Activated naive CD4-positive, alpha-beta T cell treated with anti-CD3 and anti-CD28 coated beads, Interleukin-2, amount 10 ng/mL, durations not matched to agents 7 days and 5 days (primary cell): Measurements from ENCODE around the gene XXYLT1.

Experiments
- CTCF ChIA-PET: fragments of 350-600 bp; sonication (Branson Sonifier 250); formaldehyde crosslinking; loops from one replicate; lab custom pipeline; 2021; ENCODE audit warnings: antibody characterized with exemption; lab: Charles Lee
- DNase-seq: peaks from one replicate; pipeline ENCODE4 v3.0.0-alpha.2; 2020
- H3K27ac Mint-ChIP-seq: one replicate; pipeline ENCODE4 v1.8.0; 2021; ENCODE audit warnings: mild to moderate bottlenecking, moderate library complexity, mixed read lengths
- H3K27me3 Mint-ChIP-seq: one replicate; pipeline ENCODE4 v1.8.0; 2021; ENCODE audit warnings: mild to moderate bottlenecking, mixed read lengths
- H3K36me3 Mint-ChIP-seq: one replicate; pipeline ENCODE4 v1.8.0; 2021; ENCODE audit warnings: mixed read lengths
- H3K4me1 Mint-ChIP-seq: one replicate; pipeline ENCODE4 v1.8.0; 2021; ENCODE audit warnings: mixed read lengths
- H3K4me3 Mint-ChIP-seq: one replicate; pipeline ENCODE4 v1.8.0; 2021; ENCODE audit warnings: mild to moderate bottlenecking, moderate library complexity, mixed read lengths
- H3K9me3 Mint-ChIP-seq: one replicate; pipeline ENCODE4 v1.8.0; 2021; ENCODE audit warnings: mixed read lengths

Gene XXYLT1

GRCh38 chr3:195145579-195145978 lies 125.4 kb downstream of the XXYLT1 start:
- H3K36me3 Mint-ChIP-seq, result peaks cover 2% of the 10 kb centered on the region
- peaks cover 6% of the 10 kb centered on the region for H3K27me3 Mint-ChIP-seq
- H3K4me3 Mint-ChIP-seq, result no peak overlapping the region
- no peak for DNase-seq
- no peak overlapping the region for H3K27ac Mint-ChIP-seq
- peaks cover 26% of the 10 kb centered on the region for H3K4me1 Mint-ChIP-seq
- H3K9me3 Mint-ChIP-seq, result peaks cover 18% of the 10 kb centered on the region
- CTCF ChIA-PET, result interaction anchor here (1.0 kb wide), 1 partner anchor 14 kb away, joined by 3 read pairs; no protein-coding TSS in a partner anchor

GRCh38 chr3:195143221-195143620 lies 127.7 kb downstream of the XXYLT1 start:
- Mint-ChIP-seq H3K4me1 (peaks cover 15% of the 10 kb centered on the region), H3K27me3 (no peaks in the 10 kb centered on the region), H3K27ac (no peak overlapping the region), H3K36me3 (peaks cover 4% of the 10 kb centered on the region), H3K4me3 (no peak overlapping the region), H3K9me3 (peaks cover 23% of the 10 kb centered on the region)
- CTCF ChIA-PET, result no interaction called here
- no peak for DNase-seq

- CTCF ChIA-PET, result no interaction called here
- Mint-ChIP-seq H3K36me3 (peaks cover 4% of the 10 kb centered on the region), H3K4me3 (no peak overlapping the region), H3K27me3 (no peaks in the 10 kb centered on the region), H3K27ac (no peak overlapping the region), H3K4me1 (peaks cover 8% of the 10 kb centered on the region), H3K9me3 (peaks cover 23% of the 10 kb centered on the region)
- no peak for DNase-seq
Observed at GRCh38 chr3:195142519-195142918, 128.4 kb downstream of the XXYLT1 start.

- H3K9me3 Mint-ChIP-seq, result peaks cover 23% of the 10 kb centered on the region
- H3K27me3 Mint-ChIP-seq, result no peaks in the 10 kb centered on the region
- peaks cover 2% of the 10 kb centered on the region for H3K4me1 Mint-ChIP-seq
- no peak for DNase-seq
- CTCF ChIA-PET, result interaction anchor here (0.6 kb wide), 1 partner anchor 65 kb away, joined by 4 read pairs; no protein-coding TSS in a partner anchor
- H3K27ac Mint-ChIP-seq, result no peak overlapping the region
- peaks cover 4% of the 10 kb centered on the region for H3K36me3 Mint-ChIP-seq
- no peak overlapping the region for H3K4me3 Mint-ChIP-seq
Observed at GRCh38 chr3:195140816-195141793, 129.9 kb downstream of the XXYLT1 start.

- no peak for DNase-seq
- no peak overlapping the region for H3K27ac Mint-ChIP-seq
- peaks cover 4% of the 10 kb centered on the region for H3K36me3 Mint-ChIP-seq
- H3K27me3 Mint-ChIP-seq, result no peaks in the 10 kb centered on the region
- peaks cover 23% of the 10 kb centered on the region for H3K9me3 Mint-ChIP-seq
- H3K4me3 Mint-ChIP-seq, result no peak overlapping the region
- CTCF ChIA-PET, result no interaction called here
- H3K4me1 Mint-ChIP-seq, result peaks cover 2% of the 10 kb centered on the region
Observed at GRCh38 chr3:195140410-195140809, 130.5 kb downstream of the XXYLT1 start.

- H3K36me3 Mint-ChIP-seq, result peaks cover 4% of the 10 kb centered on the region
- no peak overlapping the region for H3K4me3 Mint-ChIP-seq
- H3K27ac Mint-ChIP-seq, result no peak overlapping the region
- H3K27me3 Mint-ChIP-seq, result no peaks in the 10 kb centered on the region
- no peak for DNase-seq
- peaks cover 2% of the 10 kb centered on the region for H3K4me1 Mint-ChIP-seq
- CTCF ChIA-PET, result no interaction called here
- H3K9me3 Mint-ChIP-seq, result peaks cover 23% of the 10 kb centered on the region
Observed at GRCh38 chr3:195139876-195140240, 131.1 kb downstream of the XXYLT1 start.

- Mint-ChIP-seq H3K36me3 (peaks cover 4% of the 10 kb centered on the region), H3K27me3 (no peaks in the 10 kb centered on the region), H3K4me1 (no peaks in the 10 kb centered on the region), H3K27ac (no peak overlapping the region), H3K4me3 (no peak overlapping the region), H3K9me3 (peaks cover 23% of the 10 kb centered on the region)
- CTCF ChIA-PET, result no interaction called here
- no peak for DNase-seq
Observed at GRCh38 chr3:195139091-195139875, 131.7 kb downstream of the XXYLT1 start.

GRCh38 chr3:195137638-195138588 lies 133.0 kb downstream of the XXYLT1 start:
- Mint-ChIP-seq H3K9me3 (peaks cover 23% of the 10 kb centered on the region), H3K27ac (no peak overlapping the region), H3K4me3 (no peak overlapping the region), H3K27me3 (no peaks in the 10 kb centered on the region), H3K36me3 (peaks cover 4% of the 10 kb centered on the region), H3K4me1 (no peaks in the 10 kb centered on the region)
- CTCF ChIA-PET, result no interaction called here
- no peak for DNase-seq

- Mint-ChIP-seq H3K36me3 (peaks cover 2% of the 10 kb centered on the region), H3K4me1 (no peaks in the 10 kb centered on the region), H3K9me3 (peaks cover 8% of the 10 kb centered on the region), H3K27ac (no peak overlapping the region), H3K4me3 (no peak overlapping the region), H3K27me3 (no peaks in the 10 kb centered on the region)
- CTCF ChIA-PET, result no interaction called here
- no peak for DNase-seq
Observed at GRCh38 chr3:195135917-195136316, 135.0 kb downstream of the XXYLT1 start.

GRCh38 chr3:195134431-195134830 lies 136.5 kb downstream of the XXYLT1 start:
- CTCF ChIA-PET, result interaction anchor here (0.7 kb wide), 1 partner anchor 28 kb away, joined by 3 read pairs; no protein-coding TSS in a partner anchor
- Mint-ChIP-seq H3K9me3 (no peaks in the 10 kb centered on the region), H3K4me3 (no peak overlapping the region), H3K27ac (no peak overlapping the region), H3K4me1 (peaks cover 2% of the 10 kb centered on the region), H3K27me3 (no peaks in the 10 kb centered on the region), H3K36me3 (no peaks in the 10 kb centered on the region)
- DNase-seq, result no peak

- no peak for DNase-seq
- Mint-ChIP-seq H3K36me3 (no peaks in the 10 kb centered on the region), H3K27me3 (no peaks in the 10 kb centered on the region), H3K9me3 (no peaks in the 10 kb centered on the region), H3K4me1 (peaks cover 11% of the 10 kb centered on the region), H3K4me3 (no peak overlapping the region), H3K27ac (no peak overlapping the region)
- CTCF ChIA-PET, result interaction anchor here (1.0 kb wide), 1 partner anchor 462 kb away, joined by 3 read pairs; the partner anchor contains the start of gene LSG1
Observed at GRCh38 chr3:195133462-195133861, 137.5 kb downstream of the XXYLT1 start.

GRCh38 chr3:195133013-195133412 lies 137.9 kb downstream of the XXYLT1 start:
- Mint-ChIP-seq H3K4me3 (no peak overlapping the region), H3K9me3 (no peaks in the 10 kb centered on the region), H3K4me1 (peaks cover 15% of the 10 kb centered on the region), H3K27ac (no peak overlapping the region), H3K27me3 (no peaks in the 10 kb centered on the region), H3K36me3 (no peaks in the 10 kb centered on the region)
- CTCF ChIA-PET, result interaction anchor here (1.0 kb wide), 1 partner anchor 461 kb away, joined by 3 read pairs; the partner anchor contains the start of gene LSG1
- no peak for DNase-seq

GRCh38 chr3:195131176-195131575 lies 139.8 kb downstream of the XXYLT1 start:
- H3K9me3 Mint-ChIP-seq, result no peaks in the 10 kb centered on the region
- H3K4me3 Mint-ChIP-seq, result no peak overlapping the region

More at GRCh38 chr3:195131176-195131575, 139.8 kb downstream of the XXYLT1 start:
- Mint-ChIP-seq H3K4me1 (peaks cover 16% of the 10 kb centered on the region), H3K36me3 (no peaks in the 10 kb centered on the region), H3K27me3 (no peaks in the 10 kb centered on the region), H3K27ac (no peak overlapping the region)
- DNase-seq, result no peak
- CTCF ChIA-PET, result no interaction called here
